Transverse colon (tissue), 3 donors: ENCODE measurements around the gene OR6M1.

Source experiments
- CTCF ChIP-seq, 5 experiments: fragments of 200-600 bp in 3 of 5; fragments of 450-650 bp in 2 of 5; sonication (generic) in 3 of 5; IDR thresholded peaks; 1 replicate in 2 of 5; 2 replicates in 3 of 5; pipeline ENCODE4 v1.5.1; 2016 to 2017; ENCODE audit warnings: antibody characterized with exemption in 5 of 5, inconsistent platforms in 3 of 5, mild to moderate bottlenecking in 2 of 5, moderate library complexity in 1 of 5
- POLR2A ChIP-seq: fragments of 450-650 bp; IDR thresholded peaks from one replicate; pipeline ENCODE4 v1.6.1; 2016; ENCODE audit warnings: antibody characterized with exemption, mild to moderate bottlenecking, moderate library complexity

GRCh38 chr11:123799438-123799837 lies 6.7 kb downstream of the OR6M1 start:
- TF ChIP-seq POLR2A (no peak), CTCF (IDR thresholded peaks at IDR 0.05) (no peak)
